ENCODE measurements around the gene SLC6A8.

- TF ChIP-seq, protein P1, sequence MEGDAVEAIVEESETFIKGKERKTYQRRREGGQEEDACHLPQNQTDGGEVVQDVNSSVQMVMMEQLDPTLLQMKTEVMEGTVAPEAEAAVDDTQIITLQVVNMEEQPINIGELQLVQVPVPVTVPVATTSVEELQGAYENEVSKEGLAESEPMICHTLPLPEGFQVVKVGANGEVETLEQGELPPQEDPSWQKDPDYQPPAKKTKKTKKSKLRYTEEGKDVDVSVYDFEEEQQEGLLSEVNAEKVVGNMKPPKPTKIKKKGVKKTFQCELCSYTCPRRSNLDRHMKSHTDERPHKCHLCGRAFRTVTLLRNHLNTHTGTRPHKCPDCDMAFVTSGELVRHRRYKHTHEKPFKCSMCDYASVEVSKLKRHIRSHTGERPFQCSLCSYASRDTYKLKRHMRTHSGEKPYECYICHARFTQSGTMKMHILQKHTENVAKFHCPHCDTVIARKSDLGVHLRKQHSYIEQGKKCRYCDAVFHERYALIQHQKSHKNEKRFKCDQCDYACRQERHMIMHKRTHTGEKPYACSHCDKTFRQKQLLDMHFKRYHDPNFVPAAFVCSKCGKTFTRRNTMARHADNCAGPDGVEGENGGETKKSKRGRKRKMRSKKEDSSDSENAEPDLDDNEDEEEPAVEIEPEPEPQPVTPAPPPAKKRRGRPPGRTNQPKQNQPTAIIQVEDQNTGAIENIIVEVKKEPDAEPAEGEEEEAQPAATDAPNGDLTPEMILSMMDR (IDR thresholded peaks at IDR 0.05) = no peak
- no peak for TF ChIP-seq EP300 (IDR thresholded peaks at IDR 0.05)
Measured at GRCh38 chrX:153704021-153704526, 16.3 kb downstream of the SLC6A8 start.
